Body of pancreas (tissue), 4 donors: Measurements from ENCODE around the gene BANP.
"Not testable (repeated sequence)": the region's sequence is repeated elsewhere in the genome, so short reads cannot be mapped to it uniquely, and the experiment has no call there.

Experiments
- CTCF ChIP-seq, 7 experiments: fragments of 450-650 bp in 4 of 7; fragments of 200-600 bp in 3 of 7; sonication (generic) in 3 of 7; IDR thresholded peaks; one replicate each; pipeline ENCODE4 v1.5.1; 2016 to 2019; ENCODE audit warnings: antibody characterized with exemption in 7 of 7
- POLR2A ChIP-seq, 3 donors: fragments of 450-650 bp; IDR thresholded peaks; one replicate each; pipeline ENCODE4 v1.6.1; 2016; ENCODE audit warnings: antibody characterized with exemption in 3 of 3, mild to moderate bottlenecking in 2 of 3

DNA sequence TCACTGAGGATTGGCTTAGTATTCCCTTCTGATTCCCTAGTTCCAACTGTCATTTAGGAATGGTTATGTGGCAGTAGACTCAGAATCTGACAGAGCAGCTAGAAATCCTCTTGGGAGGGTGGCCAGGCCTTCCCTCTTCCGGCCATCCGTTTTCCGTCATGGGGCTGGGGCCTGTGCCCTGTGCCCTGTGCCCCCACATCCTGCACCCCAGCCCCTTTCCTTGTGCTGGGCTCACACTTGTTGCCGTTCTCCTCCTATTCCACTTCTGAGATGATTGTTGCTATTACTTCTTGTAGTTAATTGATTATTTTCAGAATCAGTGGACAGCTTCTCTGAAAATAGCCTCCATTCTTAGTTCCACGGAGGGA lies 89.6 kb downstream of the BANP start:
- TF ChIP-seq POLR2A, CTCF (IDR thresholded peaks at IDR 0.05): not testable (repeated sequence)
